ENCODE measurements around the gene CASK.

The CASK gene

GRCh38 chrX:41739871-41740270 lies 183.5 kb downstream of the CASK start:
- in situ Hi-C loops (cut with HindIII; ENCODE audit: low sequenced_read_pairs): no loop called here

DNA sequence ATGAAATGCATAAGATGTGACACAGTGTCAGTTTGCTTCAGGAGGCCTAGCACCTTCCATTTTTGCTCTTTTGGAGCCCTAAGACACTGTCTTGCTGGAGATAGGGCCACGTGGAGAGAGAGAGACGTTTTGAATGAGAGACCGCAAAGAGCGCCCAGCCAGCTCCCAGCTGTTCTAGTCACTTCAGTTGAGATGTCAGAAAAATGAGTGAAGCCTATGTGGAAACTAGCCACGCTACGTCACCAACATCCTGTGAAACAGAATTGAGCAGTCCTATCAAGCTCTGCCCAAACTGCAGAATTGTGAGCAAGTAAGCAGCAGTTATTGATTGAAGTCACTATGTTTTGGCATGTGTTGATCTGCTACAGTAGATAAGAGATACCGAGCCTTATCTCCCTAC lies 186.3 kb downstream of the CASK start:
- in situ Hi-C loops (cut with HindIII; ENCODE audit: low sequenced_read_pairs): no loop called here
- no peak for DNase-seq (ENCODE audit: low read depth)
- no peak for TF ChIP-seq CTCF (IDR thresholded peaks at IDR 0.05; ENCODE audit: low read depth, low read length, missing control alignments)
- H3K4me3 ChIP-seq (ENCODE audit: low read depth, low read length): no peak overlapping the region

More at GRCh38 chrX:41739871-41740270, 183.5 kb downstream of the CASK start:
- H3K4me3 ChIP-seq (ENCODE audit: low read depth, low read length): no peak overlapping the region
- TF ChIP-seq CTCF (IDR thresholded peaks at IDR 0.05; ENCODE audit: low read depth, low read length, missing control alignments): no peak
- no peak for DNase-seq (ENCODE audit: low read depth)

GRCh38 chrX:41734530-41734929 lies 188.8 kb downstream of the CASK start:
- in situ Hi-C loops (cut with HindIII; ENCODE audit: low sequenced_read_pairs): no loop called here
- peak; percentile 1 for DNase-seq (ENCODE audit: low read depth)
- TF ChIP-seq CTCF (IDR thresholded peaks at IDR 0.05; ENCODE audit: low read depth, low read length, missing control alignments): peak; percentile 54
- H3K4me3 ChIP-seq (ENCODE audit: low read depth, low read length): no peak overlapping the region

DNA sequence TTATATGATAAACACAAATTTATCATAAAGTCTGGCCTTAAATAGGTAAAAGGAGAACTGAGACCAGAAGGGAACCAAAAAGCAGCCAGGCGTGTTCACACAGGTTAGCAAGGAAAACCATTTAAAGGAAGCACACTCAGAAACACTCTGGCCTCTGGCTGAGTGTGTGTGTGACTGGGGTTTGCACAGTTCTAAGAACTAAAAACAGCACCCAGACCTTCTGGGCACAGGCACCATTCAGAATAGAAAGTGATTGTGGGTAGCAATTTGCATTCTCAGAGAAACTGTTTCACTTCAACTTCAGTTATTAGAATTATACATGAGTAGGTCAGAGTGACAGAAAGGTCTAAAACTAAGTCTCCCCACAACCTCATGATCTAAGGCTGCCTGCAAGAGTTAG lies 189.4 kb downstream of the CASK start:
- H3K4me3 ChIP-seq (ENCODE audit: low read depth, low read length): no peak overlapping the region
- TF ChIP-seq CTCF (IDR thresholded peaks at IDR 0.05; ENCODE audit: low read depth, low read length, missing control alignments): no peak
- in situ Hi-C loops (cut with HindIII; ENCODE audit: low sequenced_read_pairs): no loop called here
- DNase-seq (ENCODE audit: low read depth): no peak

DNA sequence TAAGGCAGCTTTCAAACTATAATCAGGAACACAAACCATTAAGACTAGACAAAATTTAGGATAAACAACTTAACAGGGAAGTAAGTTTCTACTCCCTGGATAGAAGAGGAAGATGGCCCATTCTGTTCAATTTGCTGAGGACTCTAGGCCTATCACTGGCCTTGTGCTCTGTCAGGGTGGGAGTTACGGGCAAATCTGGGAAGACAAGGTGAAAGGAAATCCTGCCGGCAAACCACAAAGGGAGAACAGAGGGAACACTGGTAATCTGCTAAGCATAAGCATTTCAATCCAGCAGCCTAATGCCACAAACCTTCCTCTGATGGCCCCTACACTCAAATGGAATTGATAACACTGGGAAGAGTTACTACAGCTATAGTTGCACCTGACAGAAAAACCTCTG lies 191.1 kb downstream of the CASK start:
- no peak for DNase-seq (ENCODE audit: low read depth)
- no peak overlapping the region for H3K4me3 ChIP-seq (ENCODE audit: low read depth, low read length)
- TF ChIP-seq CTCF (IDR thresholded peaks at IDR 0.05; ENCODE audit: low read depth, low read length, missing control alignments): no peak
- in situ Hi-C loops (cut with HindIII; ENCODE audit: low sequenced_read_pairs): no loop called here

DNA sequence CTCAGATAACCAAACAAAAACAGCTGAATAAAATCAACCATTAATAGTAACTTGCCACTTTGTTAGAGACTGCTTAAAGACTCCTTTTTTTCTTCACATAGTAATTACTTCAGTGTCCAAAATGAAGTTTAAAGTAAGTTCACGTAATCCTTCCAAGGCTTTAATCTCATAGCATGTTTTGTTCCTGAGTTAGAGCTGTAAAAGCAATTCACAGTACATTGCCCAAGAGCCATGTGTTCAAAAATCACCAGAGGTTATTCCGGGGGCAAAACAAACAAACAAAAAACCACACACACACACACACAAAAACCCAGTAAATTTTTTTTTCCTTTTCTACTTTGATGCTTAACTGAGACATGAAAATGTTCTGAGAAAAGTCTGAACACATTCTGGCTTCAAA lies 193.3 kb downstream of the CASK start:
- H3K4me3 ChIP-seq (ENCODE audit: low read depth, low read length): no peak overlapping the region
- in situ Hi-C loops (cut with HindIII; ENCODE audit: low sequenced_read_pairs): no loop called here
- TF ChIP-seq CTCF (IDR thresholded peaks at IDR 0.05; ENCODE audit: low read depth, low read length, missing control alignments): no peak
- DNase-seq (ENCODE audit: low read depth): no peak

DNA sequence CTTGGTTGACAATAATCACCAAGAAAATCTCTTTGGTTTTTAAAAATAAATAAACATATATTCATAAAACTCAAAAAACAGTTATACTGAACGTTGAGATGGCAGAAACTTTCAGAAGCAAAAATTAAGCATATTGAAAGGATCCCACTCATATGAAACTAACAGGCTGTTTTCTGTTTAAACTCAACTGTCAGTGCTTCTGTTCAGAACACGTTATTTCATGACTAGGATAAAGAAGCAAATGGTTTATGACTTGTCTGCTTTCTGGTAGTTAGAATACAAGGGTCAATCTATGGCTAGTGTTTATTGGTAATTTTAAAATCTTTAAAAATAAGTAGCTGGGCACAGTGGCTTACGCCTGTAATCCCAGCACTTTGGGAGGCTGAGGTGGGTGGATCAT lies 195.2 kb downstream of the CASK start:
- no peak overlapping the region for H3K4me3 ChIP-seq (ENCODE audit: low read depth, low read length)
- no peak for TF ChIP-seq CTCF (IDR thresholded peaks at IDR 0.05; ENCODE audit: low read depth, low read length, missing control alignments)
- no peak for DNase-seq (ENCODE audit: low read depth)
- in situ Hi-C loops (cut with HindIII; ENCODE audit: low sequenced_read_pairs): no loop called here

Data from astrocyte of the cerebellum (primary cell).